Umbilical cord (tissue), 2 donors: ENCODE measurements around the gene PACS2. TPM values are rescaled to one million over a fixed set of nuclear protein-coding genes. Genes with fewer than 3 reads are reported as not detected.
"Not testable (repeated sequence)": the region's sequence is repeated elsewhere in the genome, so short reads cannot be mapped to it uniquely, and the experiment has no call there.

ENCODE experiments used
- DNase-seq: peaks from one replicate; pipeline ENCODE4 v3.0.0-alpha.2; 2015; ENCODE audit warnings: low spot score
- total RNA-seq: library from RNA; depleted of rRNA; stranded (reverse); fragments of >200 nt; gene quantifications from one replicate; pipeline ENCODE4 v1.2.3, GENCODE V29; 2014; ENCODE audit warnings: low replicate concordance; ENCODE audit not compliant: insufficient read depth

PACS2 gene
- total RNA-seq, 1 donor from 2014 or later = 17.8 TPM

DNA sequence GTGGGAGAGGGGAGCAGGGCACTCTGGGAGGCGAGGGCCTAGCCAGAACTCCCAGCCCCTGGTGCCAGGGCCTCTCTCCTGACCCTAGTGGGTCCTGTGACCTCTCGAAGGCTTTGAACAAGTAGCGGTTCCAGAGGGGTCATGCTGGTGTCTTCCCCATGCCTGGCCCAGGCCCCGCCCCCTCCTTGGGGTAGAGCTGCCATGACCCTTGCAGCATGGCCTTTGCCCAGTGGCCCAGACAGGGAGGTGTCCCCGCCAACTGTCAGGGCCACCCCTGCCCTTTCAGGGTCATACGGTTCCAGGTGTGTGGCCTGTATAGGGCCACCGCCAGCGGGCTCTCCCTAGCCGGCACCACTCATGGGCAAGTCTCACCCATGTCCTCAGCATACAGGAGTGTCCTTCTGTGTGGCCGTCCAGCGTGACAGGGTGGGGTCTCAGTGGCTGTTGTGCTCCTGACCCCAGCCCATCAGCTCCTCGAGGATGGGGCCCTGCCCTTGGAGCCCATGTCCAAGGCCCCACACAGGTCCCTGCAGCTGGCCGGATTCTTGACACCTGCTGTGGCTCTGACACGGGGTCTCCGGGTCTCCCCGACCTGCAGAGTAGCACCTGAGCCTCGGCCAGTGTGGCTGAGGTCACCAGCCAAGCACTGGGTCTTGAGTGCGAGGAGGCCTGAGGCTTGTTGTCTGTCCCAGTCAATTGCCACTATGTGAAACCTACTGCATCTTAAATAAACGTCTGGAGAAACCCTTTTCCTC lies 34.6 kb downstream of the PACS2 start:
- no peak for DNase-seq

DNA sequence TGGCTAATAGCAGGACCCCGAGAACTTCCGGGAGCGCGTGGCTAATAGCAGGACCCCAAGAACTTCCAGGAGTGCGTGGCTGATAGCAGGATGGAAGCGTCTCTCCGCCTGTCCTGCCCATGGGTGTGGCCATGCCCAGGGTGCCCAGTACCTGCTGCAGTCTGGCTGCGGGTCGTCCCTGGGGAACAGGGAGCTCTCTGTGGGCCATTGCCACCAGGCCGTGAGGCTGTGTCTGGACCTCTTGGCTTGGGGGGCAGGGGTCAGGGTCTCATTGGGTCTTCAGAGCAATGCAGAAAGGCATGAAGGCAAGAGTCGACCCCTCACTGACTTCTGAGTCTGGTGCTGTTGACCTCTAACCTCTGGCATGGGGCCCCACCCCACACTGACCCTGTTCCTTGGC lies 35.4 kb downstream of the PACS2 start:
- no peak for DNase-seq

DNA sequence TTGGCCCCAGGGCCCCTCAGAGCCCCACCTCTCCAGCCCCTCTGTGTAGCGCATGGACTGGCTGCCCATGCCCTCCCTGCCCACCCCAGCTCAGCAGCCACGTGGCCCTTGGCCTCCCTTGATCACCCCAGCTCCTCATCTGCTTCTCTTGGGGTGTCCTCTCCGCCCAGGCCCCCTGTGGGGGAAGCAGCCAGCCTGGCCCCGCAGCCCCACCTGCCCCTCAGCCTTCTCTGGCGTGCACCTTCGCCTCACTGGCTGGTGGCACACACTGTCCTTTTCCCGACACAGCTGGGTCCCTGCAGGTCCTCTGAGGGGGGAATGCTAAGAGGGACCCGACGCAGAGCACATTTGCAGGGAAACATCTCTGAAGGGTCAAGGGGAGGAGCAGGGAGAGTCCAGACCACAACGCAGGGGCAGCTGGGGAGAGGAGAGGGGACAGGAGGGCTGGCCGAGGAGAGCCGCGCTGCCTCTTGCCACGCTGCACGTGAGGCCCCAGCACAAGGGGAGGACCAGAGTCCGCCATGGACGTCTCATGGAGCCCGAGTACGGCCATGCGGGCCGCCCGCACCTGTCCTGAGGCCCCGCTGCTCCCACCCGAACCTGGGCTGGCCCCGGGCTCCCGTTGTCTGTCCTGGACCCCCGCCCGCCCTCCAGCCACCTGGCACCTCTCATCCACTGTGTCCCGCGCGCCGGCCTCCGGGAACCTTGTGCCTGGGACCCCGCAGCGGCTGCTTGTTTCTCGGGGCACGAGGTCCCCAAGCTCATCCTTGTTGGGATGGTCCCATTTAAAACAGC lies 36.1 kb downstream of the PACS2 start:
- DNase-seq = no peak

DNA sequence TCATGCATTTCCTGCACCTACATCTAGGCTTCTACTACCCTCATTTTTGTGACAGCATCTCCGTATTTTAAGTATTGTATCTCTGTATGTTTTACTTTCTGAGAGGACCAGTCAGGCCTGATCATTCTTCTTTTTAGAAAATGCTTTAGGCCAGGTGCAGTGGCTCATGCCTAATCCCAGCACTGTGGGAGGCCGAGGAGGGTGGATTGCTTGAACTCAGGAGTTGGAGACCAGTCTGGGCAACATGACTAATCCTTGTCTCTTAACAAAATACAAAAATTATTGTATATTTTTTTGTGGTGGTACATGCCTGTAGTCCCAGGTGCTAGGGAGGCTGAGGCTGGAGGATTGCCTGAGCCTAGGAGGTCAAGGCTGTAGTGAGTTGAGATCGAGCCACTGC lies 36.9 kb downstream of the PACS2 start:
- DNase-seq = no peak

DNA sequence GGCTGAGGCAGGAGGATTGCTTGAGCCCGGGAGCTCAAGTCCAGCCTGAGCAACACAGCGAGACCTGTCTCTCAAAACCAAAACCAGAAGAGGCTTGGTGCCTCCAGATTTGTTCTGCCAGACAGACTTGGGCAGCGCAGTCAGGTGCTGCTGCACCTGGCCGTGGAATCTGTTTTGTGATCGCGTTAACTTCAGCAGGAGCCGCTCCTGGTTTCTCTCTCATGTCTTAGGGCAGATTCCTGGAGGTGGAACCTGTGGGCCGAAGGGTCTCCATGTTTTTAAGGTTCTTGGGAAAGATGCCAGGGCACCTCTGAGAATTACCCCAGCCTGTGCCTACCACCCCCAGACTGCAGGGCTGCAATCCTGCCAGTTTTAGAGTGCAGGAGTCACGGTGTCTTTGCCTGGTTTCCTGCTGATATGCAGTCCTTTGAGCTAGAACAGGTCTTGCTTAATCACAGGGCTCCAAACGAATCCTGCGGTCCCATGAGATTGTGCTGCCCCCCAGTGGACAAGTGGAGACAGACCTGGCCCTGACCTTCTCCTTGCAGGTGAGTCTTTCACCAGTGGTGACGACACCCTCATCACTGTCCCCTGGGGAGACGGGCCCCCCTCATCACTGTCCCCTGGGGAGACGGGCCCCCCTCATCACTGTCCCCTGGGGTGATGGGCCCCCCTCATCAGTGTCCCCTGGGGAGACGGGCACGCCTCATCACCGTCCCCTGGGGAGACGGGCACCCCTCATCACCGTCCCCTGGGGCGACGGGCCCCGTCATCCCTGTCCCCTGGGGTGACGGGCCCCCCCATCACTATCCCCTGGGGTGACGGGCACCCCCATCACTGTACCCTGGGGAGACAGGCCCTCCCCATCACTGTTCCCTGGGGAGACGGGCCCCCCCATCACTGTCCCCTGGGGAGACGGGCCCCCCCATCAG lies 37.6 kb downstream of the PACS2 start:
- peak; percentile 90 for DNase-seq

DNA sequence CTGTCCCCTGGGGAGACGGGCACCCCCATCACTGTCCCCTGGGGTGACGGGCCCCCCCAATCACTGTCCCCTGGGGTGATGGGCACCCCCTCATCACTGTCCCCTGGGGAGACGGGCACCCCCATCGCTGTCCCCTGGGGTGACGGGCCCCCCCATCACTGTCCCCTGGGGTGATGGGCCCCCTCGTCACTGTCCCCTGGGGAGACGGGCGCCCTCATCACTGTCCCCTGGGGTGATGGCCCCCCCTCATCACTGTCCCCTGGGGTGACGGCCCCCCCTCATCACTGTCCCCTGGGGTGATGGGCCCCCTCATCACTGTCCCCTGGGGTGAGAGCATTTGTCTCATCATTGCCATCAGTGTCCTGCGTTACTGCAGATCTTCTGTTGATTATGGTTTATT lies 38.6 kb downstream of the PACS2 start:
- DNase-seq = no peak

DNA sequence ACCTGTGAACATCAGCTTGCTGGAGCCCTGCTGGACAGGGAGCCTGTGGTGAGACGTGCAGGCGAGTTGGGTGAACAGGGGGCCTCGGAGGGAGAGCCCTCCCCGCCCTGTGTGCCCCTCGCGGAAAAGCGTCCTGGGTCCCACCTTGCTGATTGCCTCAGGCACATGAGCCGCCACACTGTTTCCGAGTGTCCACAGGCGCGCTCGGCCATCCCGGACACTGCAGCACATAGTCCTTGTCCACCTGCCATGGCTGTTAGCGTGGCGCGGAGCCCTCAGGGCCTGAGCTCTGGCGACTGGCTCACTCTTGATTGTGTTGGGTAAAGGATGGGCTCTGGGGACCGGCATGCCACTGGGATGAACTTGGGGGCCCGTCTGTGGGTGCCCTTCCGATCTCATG lies 40.0 kb downstream of the PACS2 start:
- DNase-seq = no peak

DNA sequence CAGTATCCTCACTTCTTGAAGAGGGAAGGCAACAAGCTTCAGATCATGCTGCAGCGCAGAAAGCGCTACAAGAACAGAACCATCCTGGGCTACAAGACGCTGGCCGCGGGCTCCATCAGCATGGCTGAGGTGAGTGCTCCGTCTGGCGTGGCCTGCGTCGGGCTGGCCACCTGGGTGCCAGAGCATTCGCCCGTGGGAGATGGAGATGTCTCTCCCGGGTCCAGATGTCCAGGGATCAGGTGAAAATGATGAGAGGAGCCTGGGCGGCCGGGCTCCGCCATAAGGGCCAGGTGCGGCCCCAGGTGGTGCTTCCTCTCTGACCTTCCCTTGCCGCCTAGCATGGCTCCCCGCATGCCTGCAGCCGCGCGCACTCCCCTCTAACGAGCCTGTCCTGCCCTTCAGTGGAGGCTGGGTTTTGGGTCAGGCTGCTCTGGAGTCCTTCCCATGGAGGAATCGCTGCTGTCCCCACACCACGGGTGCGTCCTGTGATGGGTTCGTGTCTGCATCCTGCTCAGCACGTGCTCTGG lies 40.6 kb downstream of the PACS2 start:
- no peak for DNase-seq

DNA sequence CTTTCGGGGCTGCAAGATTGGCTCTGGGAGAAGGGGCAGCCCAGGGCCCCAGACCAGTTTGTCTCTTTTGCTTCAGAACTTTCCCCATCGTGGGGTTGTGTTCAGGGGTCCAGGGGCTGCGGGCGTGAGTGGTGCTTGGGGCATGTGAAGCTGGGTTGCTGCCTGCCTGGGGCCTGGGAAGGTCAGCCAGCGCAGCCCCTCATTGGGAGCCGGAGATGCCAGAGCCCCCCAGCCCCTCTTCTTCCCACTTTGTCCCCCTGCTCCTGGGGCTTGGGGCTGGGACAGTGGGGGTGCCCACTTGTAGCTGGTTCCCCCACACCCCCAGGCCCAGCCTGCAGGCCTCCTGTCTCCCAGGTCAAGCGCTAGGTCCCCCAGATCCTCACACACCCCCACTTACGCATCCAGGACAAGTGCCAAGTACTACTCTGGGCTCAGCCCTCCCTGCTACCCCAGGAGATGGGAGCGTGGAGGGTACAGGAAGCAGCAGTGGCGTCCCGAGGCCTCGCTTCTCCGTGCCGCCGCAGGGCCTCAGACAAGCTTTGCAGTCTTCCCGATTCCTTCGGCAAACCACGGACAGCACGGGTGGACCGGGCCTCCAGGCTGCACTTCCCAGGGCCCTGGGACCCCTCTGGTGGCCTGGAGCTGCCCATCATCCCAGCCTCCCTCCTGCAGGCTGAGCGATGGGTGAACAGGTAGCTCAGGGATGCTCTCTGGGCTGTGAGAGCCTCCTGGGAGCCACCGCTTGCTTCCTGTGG lies 41.5 kb downstream of the PACS2 start:
- DNase-seq = no peak

DNA sequence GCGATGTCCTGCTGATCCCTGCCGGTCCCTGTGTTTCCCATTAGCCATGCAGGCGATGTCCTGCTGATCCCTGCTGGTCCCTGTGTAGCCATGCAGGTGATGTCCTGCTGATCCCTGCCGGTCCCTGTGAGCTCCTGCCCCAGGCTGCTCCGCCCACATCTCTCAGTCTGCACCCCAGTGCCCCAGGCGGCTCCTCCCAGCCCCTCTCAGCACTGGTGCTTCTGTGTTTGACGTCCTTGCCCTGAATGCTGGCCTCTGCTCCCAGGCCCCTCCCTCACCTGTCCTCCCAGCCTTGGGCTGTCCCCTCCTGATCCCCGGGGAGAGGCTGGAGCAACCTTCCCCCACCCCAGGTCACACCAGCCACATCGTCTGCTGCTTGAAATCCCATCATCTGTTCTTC lies 42.4 kb downstream of the PACS2 start:
- no peak for DNase-seq

DNA sequence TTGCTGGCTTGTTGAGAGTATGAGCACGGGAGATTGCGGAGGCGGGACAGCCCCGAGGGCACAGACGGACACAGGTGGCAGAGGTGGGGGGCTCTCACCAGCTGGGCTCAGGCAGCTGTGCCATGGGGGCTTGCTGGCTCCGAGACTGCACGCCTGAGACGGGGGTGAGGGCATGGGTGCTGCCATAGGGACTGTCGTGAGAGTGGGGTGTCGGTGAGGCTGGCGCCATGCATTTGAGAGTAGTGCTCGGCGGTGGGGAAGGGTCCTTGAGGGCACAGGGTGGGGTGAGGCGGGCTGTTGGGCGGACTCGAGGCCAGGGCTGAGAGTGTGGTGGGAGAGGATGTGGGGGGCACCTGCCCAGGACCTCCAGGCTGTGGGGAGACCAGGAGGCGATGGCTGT lies 43.1 kb downstream of the PACS2 start:
- no peak for DNase-seq

DNA sequence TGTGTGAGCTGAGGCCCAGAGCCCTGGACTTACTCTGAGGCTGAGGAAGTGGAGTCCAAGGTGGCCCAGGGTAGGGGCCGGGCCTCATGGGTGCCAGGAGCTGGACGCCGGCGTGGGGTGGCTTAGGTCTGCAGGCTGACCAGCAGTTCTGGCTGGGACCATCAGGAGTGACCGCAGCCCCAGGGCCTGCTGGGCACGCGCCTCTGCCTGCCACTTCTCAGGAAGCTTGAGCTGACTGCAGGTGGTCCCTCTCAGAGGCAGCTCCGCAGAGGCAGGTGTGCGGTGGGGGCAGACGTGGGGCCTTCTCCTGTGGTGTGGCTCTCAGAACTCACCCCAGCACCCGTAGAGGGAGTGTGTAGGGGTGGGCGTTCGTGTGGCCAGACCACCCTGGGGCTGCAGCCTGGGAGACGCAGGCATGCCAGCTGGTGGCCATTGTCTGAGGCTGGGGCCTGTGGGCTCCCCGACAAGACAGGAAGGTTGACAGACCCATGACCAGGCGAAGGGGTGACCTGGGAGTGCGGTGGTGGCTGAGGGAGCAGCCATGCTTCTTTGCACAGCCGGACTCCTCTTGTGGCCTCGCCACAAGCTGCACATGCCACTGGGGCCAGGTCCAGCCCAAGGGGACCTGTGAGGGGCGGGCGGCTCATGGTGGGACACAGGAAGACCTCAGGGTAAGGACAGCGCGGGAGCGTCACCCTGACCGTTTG lies 43.7 kb downstream of the PACS2 start:
- no peak for DNase-seq

DNA sequence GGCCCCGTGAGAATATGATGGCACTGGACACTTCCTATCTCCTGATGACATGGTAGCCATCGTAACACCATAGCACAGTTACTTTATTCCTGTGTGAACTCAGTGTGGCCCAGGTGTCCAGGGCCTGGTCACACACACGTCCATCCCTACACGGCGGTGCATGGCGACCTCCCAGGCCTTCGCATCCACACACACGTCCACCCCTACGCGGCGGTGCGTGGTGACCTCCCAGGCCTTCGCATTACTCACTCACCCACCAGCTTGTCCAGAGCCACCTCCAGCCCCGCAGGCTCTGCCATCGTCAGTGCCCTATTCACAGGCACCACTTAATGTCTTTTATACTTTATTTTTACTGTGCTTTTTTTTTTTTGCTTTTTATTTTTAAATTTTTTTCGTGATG lies 44.4 kb downstream of the PACS2 start:
- no peak for DNase-seq

DNA sequence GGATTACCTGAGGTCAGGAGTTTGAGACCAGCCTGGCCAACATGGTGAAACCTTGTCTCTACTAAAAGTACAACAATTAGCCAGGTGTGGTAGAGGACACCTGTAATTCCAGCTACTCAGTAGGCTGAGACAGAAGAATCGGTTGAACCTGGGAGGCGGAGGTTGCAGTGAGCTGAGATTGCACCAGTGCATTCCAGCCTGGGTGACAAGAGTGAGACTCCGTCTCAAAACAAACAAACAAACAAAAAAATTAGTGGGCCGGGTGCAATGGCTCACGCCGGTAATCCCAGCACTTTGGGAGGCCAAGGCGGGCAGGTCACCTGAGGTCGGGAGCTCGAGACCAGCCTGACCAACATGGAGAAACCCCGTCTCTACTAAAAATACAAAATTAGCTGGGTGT lies 46.9 kb downstream of the PACS2 start:
- DNase-seq = not testable (repeated sequence)

DNA sequence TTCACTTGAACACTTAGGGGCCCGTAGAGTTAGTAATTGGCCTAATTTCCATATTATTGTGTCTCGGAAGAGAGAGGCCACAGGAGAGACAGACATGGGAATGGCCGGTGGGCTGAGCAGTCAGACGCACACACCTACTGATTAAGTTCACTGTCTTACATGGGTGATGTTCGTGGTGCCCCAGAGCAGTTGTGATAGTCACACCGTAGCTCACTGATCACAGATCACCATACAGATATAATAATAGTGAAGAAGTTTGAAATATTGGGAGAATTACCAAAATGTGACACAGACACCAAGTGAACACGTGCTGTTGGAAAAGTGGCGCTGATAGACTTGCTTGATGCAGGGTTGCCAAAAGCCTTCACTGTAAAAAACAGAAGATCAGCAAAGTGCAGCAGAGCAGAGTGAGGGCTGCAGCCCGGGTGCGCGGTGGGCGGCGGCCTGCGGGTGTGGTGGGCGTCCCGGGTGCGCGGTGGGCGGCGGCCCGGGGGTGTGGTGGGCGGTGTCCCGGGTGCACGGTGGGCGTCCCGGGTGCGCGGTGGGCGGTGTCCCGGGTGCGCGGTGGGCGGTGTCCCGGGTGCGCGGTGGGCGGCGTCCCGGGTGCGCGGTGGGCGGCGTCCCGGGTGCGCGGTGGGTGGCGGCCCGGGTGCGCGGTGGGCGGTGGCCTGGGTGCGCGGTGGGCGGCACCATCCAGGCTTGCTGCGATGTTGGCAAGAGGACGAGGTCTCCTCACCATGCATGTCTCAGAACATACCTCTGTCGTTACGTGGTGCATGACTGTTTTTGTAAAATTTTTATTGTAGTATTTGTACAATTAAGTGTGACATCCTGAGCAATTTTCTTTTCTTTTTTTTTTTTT lies 49.5 kb downstream of the PACS2 start:
- DNase-seq = peak; percentile 28

DNA sequence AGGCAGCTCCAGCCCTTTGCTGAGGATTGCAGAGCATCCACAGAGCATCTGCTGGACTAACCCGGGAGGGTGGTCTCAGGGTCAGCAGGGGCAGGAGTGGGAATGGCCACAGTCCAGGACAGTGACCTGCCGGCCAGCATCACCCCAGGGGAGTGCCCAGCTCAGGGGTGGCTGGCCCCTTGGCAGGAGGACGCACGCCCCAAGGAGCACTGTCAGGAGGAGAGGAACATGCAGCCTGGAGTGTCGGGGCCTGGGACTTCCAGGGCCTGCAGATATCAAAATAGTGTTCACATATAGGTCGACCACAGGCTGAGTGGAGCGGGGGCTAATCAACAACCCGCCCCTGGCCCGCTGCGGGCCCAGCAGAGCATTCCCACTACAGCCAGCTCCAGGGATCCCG lies 50.6 kb downstream of the PACS2 start:
- no peak for DNase-seq

DNA sequence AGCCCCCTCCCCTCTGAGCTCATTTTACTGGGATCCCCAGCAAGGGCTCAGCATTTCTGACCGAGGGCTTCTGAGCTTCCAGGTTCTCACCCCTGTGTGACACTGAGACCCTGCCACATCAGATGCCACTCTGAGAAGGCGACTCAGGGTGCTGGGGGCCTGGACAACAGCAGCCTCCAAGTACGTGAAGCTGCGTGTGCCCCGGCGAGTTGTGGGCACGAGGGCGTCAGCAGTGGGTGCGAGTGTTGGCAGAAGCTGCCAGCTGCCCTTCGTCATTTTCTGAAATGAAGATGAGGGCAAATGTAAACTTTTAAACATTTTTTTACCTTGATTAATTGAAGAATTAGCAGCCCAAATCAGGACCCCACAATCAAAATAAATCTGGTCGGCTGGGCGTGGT lies 51.1 kb downstream of the PACS2 start:
- DNase-seq = no peak

DNA sequence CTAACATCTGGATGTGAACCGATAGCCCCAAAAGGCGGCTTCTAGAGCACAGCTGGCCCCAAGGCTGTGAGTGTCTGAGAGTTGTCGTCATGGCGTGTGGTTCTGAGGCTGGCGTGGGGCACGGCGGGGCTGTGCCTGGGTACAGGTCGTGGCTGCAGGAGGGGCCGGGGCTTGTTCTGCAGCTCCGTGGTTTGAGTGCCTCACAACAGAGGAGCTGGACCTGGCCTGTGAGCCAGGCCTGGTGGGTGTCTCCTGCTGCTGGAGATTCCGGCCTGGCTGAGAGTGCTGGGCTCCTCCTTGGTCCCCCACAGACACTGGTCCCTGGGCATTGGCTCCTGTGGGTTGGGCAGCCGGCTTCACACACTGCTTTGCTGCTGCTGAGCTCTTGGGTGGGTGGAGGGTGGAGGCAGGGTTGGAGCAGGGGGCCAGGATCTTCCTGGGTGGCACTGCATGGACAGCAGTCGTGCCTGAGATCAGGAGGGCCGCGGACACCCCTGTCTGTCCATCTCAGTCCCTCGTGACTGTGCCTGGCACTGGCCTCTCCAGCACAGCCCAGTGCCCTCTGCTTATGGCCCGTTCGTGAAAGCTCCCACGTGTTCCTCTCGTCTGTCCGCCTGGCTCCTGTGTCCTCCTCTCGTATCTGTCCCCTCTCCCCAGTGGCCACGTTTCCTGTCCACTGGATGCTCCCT lies 52.0 kb downstream of the PACS2 start:
- DNase-seq = no peak
